ENCODE results near the gene IGDCC3.

DNA sequence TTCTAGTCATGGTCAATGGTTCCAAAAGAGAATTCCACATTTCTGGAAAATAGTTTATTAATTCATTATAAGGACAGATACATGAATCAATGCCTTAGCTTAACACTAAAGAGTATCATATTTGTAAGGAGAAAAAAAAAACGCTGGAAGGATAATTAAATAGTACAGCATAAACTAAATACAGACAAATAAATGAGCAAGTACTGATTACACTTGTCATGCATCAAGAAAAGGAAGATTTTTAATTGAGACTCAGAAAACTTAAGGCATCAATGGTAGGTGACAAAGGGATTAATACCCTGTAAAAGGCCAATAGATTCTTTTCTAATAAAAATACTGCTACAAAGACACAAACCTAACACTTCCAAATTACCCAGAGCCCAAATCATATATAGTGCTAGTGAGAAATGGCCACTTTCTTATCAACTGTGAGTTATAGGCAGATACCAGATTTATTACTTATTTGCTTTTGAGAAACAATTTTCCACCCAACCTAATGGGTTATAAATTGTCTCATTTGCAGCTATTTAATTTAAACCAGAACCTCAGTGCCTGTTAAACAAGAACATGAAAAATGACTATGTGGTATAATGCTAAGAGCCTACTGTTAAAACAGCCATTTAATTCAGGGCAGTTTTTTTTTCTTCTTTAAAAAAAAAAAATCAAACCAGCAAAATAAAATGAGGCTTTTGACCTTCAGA, 3.8 kb upstream of the IGDCC3 start:
- TF ChIP-seq, protein P1, sequence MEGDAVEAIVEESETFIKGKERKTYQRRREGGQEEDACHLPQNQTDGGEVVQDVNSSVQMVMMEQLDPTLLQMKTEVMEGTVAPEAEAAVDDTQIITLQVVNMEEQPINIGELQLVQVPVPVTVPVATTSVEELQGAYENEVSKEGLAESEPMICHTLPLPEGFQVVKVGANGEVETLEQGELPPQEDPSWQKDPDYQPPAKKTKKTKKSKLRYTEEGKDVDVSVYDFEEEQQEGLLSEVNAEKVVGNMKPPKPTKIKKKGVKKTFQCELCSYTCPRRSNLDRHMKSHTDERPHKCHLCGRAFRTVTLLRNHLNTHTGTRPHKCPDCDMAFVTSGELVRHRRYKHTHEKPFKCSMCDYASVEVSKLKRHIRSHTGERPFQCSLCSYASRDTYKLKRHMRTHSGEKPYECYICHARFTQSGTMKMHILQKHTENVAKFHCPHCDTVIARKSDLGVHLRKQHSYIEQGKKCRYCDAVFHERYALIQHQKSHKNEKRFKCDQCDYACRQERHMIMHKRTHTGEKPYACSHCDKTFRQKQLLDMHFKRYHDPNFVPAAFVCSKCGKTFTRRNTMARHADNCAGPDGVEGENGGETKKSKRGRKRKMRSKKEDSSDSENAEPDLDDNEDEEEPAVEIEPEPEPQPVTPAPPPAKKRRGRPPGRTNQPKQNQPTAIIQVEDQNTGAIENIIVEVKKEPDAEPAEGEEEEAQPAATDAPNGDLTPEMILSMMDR (IDR thresholded peaks at IDR 0.05; ENCODE audit: borderline replicate concordance, extremely low read depth, low read length, poor library complexity, severe bottlenecking), result no peak
- TF ChIP-seq EZH2 (IDR thresholded peaks at IDR 0.05; ENCODE audit: borderline replicate concordance, low read depth, low read length, severe bottlenecking), result no peak
